NT2/D1 (cell line): ENCODE measurements around the gene RND1.

Experiments
- SUZ12 ChIP-seq: IDR thresholded peaks from 2 replicates; pipeline ENCODE4 v1.6.1; 2011; ENCODE audit not compliant: insufficient read length, insufficient read depth; ENCODE audit errors: extremely low read depth
- YY1 ChIP-seq: IDR thresholded peaks from 2 replicates; pipeline ENCODE4 v1.6.1; 2011; ENCODE audit not compliant: insufficient read length, insufficient read depth
- ZNF274 ChIP-seq: IDR thresholded peaks from 2 replicates; pipeline ENCODE4 v1.6.1; 2011; ENCODE audit warnings: mild to moderate bottlenecking, low read depth, low read length

DNA sequence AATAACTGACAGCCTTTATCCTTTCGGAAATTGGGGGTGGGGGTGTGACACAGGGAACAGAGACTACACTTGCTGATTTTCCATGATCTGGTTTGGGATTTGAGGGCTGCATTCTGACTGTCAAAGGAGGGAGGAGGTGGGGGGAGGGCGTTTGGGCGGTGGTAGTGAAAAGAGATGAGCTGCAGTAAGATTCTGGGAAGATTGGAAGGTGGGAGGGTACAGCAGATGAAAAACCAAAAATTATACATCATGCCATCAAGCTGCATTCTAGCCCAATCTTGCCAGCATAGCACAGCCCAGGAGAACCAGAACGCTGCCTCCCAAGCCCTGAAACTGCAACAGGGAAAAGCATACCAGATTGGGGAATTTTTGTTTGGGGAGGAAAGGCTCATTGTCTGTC lies 2.4 kb downstream of the RND1 start:
- TF ChIP-seq ZNF274 (no peak), YY1 (no peak), SUZ12 (no peak)
